ENCODE results near the gene PRDM2.

DNA sequence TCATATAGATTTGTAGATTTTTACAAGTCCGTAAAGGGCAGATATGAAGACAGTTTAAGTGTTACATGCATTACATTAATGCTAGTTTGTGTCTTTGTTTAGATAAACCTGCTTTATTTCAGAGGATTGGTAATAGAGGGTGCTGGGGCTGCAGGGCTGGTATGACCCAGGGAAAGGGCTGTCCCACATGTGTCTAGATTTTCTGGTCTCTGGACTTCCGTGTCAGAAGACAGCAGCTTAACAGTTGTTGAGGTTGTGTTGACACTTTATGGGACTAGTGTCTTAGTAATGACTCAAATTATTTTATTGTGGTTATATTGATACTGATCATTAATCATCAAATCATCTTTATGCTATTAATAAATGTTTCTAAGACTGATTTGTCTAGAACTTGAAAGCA lies 10.1 kb downstream of the PRDM2 start:
- TF ChIP-seq CREB1 (IDR thresholded peaks at IDR 0.05) (no peak), CREB1 (CRISPR knock-in tag; IDR thresholded peaks at IDR 0.05) (no peak), MTF1 (CRISPR knock-in tag; IDR thresholded peaks at IDR 0.05) (no peak), ZNF558 (CRISPR knock-in tag; IDR thresholded peaks at IDR 0.05; ENCODE audit: borderline replicate concordance) (no peak), NONO (IDR thresholded peaks at IDR 0.05) (no peak), NONO (CRISPR knock-in tag; conservative IDR thresholded peaks at IDR 0.05) (no peak), JUN (CRISPR knock-in tag; IDR thresholded peaks at IDR 0.05) (no peak), NFYC (CRISPR knock-in tag; IDR thresholded peaks at IDR 0.05) (no peak), ZBTB21 (CRISPR knock-in tag; IDR thresholded peaks at IDR 0.05) (no peak)

All from HepG2 (cell line).